Measurements from ENCODE around the gene CDPF1. TPM values are rescaled to one million over a fixed set of nuclear protein-coding genes. Genes with fewer than 3 reads are reported as not detected.

CDPF1 gene
- polyA plus RNA-seq, 1 experiment = 12.9 TPM

- Histone ChIP-seq H3K27me3 (ENCODE audit: control insufficient read depth, insufficient read depth, low read length) (no peaks in the 10 kb centered on the region), H3K36me3 (ENCODE audit: control insufficient read depth, insufficient read depth, low read length) (peaks cover 9% of the 10 kb centered on the region), H3K4me3 (ENCODE audit: low read depth, low read length) (no peak overlapping the region)
- no peak for DNase-seq (ENCODE audit: low read depth)
- no peak for TF ChIP-seq CTCF (IDR thresholded peaks at IDR 0.05; ENCODE audit: insufficient read depth, low read depth, low read length)
- ChIA-PET POLR2A (no interaction called here), CTCF (no interaction called here)
These were observed 37.0 kb downstream of the CDPF1 start for GRCh38 chr22:46213052-46213451.

- POLR2A ChIA-PET = no interaction called here
- no peak for DNase-seq (ENCODE audit: low read depth)
- no peak overlapping the region for H3K4me3 ChIP-seq (ENCODE audit: low read depth, low read length)
- CTCF ChIA-PET = interaction anchor here (1.1 kb wide), 1 partner anchor 13 kb away, joined by 3 read pairs; no protein-coding TSS in a partner anchor
- TF ChIP-seq CTCF (IDR thresholded peaks at IDR 0.05; ENCODE audit: insufficient read depth, low read depth, low read length) = no peak
- peaks cover 12% of the 10 kb centered on the region for H3K36me3 ChIP-seq (ENCODE audit: control insufficient read depth, insufficient read depth, low read length)
- H3K27me3 ChIP-seq (ENCODE audit: control insufficient read depth, insufficient read depth, low read length) = no peaks in the 10 kb centered on the region
These were observed 37.9 kb downstream of the CDPF1 start for GRCh38 chr22:46212195-46212594.

- no peak for DNase-seq (ENCODE audit: low read depth)
These were observed 40.8 kb downstream of the CDPF1 start for GRCh38 chr22:46209262-46209661.

GRCh38 chr22:46203601-46203980, 46.5 kb downstream of the CDPF1 start:
- no peak overlapping the region for H3K4me3 ChIP-seq (ENCODE audit: low read depth, low read length)
- DNase-seq (ENCODE audit: low read depth) = no peak
- TF ChIP-seq CTCF (IDR thresholded peaks at IDR 0.05; ENCODE audit: insufficient read depth, low read depth, low read length) = no peak
- no peaks in the 10 kb centered on the region for H3K27me3 ChIP-seq (ENCODE audit: control insufficient read depth, insufficient read depth, low read length)
- H3K36me3 ChIP-seq (ENCODE audit: control insufficient read depth, insufficient read depth, low read length) = peaks cover 10% of the 10 kb centered on the region
- ChIA-PET POLR2A (no interaction called here), CTCF (no interaction called here)

More at GRCh38 chr22:46209262-46209661, 40.8 kb downstream of the CDPF1 start:
- POLR2A ChIA-PET = no interaction called here
- no peak for TF ChIP-seq CTCF (IDR thresholded peaks at IDR 0.05; ENCODE audit: insufficient read depth, low read depth, low read length)
- H3K4me3 ChIP-seq (ENCODE audit: low read depth, low read length) = no peak overlapping the region
- CTCF ChIA-PET = no interaction called here
- H3K36me3 ChIP-seq (ENCODE audit: control insufficient read depth, insufficient read depth, low read length) = peaks cover 2% of the 10 kb centered on the region; the same call in 1 of the 2 replicates
- H3K27me3 ChIP-seq (ENCODE audit: control insufficient read depth, insufficient read depth, low read length) = no peaks in the 10 kb centered on the region

GRCh38 chr22:46202897-46203600, 47.0 kb downstream of the CDPF1 start:
- no peak for DNase-seq (ENCODE audit: low read depth)
- Histone ChIP-seq H3K27me3 (ENCODE audit: control insufficient read depth, insufficient read depth, low read length) (no peaks in the 10 kb centered on the region), H3K4me3 (ENCODE audit: low read depth, low read length) (no peak overlapping the region), H3K36me3 (ENCODE audit: control insufficient read depth, insufficient read depth, low read length) (peaks cover 11% of the 10 kb centered on the region)
- ChIA-PET POLR2A (no interaction called here), CTCF (no interaction called here)
- no peak for TF ChIP-seq CTCF (IDR thresholded peaks at IDR 0.05; ENCODE audit: insufficient read depth, low read depth, low read length)

All from BJ (cell line).